ENCODE results near the gene CRYBB3.

DNA sequence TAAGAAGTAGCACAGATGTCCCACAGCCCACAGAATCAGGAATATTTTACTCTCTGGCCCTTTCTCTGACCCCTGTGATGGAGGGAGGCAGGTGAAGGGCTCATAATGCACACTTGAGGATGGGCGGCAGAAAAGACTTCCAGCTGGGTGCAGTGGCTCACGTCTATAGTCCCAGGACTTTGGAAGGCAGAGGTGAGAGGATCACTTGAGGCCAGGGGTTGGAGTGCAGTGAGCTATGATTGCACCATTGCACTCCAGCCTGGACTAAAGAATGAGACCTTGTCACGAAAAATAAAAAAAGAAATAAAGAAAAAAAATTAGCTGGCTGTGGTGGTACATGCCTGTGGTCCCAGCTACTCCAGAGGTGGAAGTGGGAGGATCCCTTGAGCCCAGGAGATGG is 13.5 kb upstream of the CRYBB3 start:
- TF ChIP-seq, protein P1, sequence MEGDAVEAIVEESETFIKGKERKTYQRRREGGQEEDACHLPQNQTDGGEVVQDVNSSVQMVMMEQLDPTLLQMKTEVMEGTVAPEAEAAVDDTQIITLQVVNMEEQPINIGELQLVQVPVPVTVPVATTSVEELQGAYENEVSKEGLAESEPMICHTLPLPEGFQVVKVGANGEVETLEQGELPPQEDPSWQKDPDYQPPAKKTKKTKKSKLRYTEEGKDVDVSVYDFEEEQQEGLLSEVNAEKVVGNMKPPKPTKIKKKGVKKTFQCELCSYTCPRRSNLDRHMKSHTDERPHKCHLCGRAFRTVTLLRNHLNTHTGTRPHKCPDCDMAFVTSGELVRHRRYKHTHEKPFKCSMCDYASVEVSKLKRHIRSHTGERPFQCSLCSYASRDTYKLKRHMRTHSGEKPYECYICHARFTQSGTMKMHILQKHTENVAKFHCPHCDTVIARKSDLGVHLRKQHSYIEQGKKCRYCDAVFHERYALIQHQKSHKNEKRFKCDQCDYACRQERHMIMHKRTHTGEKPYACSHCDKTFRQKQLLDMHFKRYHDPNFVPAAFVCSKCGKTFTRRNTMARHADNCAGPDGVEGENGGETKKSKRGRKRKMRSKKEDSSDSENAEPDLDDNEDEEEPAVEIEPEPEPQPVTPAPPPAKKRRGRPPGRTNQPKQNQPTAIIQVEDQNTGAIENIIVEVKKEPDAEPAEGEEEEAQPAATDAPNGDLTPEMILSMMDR (IDR thresholded peaks at IDR 0.05) = no peak
- TF ChIP-seq POLR2A (IDR thresholded peaks at IDR 0.05) = no peak

Data from adrenal gland (tissue), 5 donors.